HG03378 (cell line): ENCODE data around the gene PRSS27.
"Not testable (repeated sequence)": the region's sequence is repeated elsewhere in the genome, so short reads cannot be mapped to it uniquely, and the experiment has no call there.

Experiments used
- ATAC-seq: cut with Tn5 transposase; IDR thresholded peaks from one replicate; pipeline ENCODE4 v1.9.1; 2021; ENCODE audit warnings: mild to moderate bottlenecking, moderate library complexity; ENCODE audit not compliant: unreplicated experiment

The PRSS27 gene

DNA sequence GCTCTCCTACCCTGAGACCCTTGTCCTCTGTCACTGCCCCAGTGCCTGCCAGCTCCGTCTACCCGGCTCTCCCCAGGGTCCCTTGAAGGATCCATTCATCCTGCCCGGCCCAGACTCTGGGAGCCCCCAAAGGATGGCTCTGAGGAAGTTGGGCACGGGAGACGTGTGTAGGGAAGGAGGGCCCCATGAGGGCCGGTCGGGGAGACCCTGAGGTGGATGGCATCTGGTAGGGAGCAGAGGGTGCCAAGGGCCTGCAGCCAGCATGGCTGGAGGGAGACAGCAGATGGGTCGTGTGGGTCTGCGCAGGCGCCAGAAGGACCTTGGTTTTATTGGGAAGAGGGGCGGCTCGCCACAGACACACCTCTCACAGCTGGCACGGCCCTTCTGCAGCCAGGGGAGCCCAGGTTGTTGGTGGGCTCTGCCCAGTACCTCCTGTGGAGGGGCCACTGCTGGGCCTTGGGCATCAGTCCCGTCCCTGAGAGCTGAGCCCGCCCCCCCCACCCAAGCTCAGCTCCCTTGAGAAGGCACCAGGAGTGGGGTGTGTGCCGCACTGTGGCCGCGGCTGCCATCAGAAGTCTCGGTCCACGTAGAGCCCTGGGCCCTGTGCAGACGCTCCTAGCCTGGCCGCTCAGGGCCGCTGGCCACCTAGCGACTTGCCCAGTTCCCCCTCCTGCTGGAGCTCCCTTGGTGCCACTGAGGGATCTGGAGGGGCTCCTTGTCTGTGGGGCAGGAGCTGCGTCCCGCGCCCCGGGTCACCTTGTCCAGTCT, 21.7 kb downstream of the PRSS27 start:
- no peak for ATAC-seq

DNA sequence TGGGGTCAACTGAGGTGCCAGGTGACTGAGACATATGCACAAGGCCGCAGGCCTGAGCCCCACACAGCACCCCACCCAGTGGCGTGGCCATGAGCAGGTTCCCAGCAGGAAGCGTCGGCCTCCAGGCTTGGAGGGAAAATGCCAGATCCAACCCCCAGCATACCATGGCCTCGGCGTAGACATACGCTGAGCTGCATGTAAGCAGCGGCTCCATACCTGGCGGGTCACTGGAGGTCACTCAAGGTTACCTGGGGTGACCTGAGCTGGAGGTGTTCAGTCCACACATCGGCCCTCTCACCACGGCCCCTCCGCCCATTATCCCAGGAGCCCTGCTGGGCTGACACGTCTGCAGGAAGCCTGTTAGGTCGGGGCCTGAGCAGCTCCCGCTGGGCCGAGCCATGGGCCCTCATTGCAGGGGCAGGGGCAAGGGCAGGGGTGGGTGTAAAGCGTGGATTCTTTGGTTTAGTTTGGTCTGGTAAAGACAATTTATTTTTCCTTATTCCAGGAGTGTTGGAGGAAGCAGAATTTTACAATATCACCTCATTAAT, 22.5 kb downstream of the PRSS27 start:
- no peak for ATAC-seq

DNA sequence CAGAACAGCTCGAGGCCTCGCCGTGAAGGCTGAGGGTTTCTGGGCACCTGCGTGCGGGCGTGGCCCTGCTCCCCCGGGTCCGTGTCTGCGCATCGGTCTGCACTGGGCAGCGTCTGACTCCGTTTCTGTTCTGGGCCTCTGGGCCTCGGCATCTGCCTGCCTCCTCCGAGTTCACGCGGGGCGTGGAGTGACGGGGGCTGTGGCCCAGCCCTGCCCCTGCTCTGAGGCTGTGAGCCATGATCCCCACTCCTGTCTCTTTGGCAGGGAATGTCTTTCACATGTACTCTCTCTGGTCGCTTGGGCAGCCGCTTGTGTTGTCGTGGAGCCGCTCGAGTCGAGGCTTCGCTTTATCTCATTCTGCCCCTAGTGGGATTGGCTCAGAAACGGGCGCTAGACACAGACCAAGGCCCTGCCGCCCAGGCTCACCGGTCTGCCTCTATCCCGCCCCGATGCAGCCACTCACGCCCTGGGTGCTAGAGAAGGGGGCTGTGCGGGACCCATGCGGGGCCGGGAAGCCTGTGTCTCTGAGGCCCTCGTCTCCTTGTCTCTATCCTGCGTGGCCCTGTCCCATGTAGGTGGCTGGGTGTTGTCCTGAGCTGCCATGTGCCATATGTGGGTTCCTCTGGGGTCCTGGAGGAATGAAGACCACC, 23.3 kb downstream of the PRSS27 start:
- not testable (repeated sequence) for ATAC-seq

DNA sequence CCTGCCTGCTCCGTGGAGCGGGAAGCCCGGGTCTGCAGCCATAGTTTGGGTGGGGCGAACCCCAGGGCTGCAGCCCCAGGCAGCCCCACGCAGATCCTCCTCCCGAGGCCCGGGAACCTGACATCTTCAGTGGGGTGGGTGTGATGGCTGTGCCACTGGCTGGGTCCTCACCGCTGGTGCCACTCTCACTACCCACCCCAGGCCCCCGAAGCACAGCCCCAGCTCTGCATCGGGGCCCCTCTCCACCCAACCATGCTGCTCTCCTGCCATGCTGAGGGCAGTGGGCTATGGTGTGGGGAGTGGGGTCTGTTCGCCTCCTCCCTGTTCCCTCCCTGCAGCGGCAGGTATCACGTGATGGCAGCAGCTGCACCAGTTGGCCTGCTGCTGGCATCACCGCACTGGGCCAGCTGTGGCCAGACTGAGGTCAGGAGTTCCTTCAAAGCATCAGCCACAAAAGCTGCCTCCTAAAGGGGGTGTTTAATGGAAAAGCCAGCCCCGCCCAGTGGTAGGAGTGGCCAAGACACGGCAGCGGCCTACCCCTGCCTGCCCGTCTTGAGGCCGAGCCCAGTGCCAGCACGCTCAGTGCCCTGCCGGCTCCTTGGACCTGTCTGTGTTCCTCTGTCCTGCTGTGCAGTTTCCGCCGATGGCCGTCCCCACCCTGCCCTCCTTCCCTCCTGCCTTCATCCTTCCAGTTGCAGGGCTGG, 26.9 kb downstream of the PRSS27 start:
- no peak for ATAC-seq

DNA sequence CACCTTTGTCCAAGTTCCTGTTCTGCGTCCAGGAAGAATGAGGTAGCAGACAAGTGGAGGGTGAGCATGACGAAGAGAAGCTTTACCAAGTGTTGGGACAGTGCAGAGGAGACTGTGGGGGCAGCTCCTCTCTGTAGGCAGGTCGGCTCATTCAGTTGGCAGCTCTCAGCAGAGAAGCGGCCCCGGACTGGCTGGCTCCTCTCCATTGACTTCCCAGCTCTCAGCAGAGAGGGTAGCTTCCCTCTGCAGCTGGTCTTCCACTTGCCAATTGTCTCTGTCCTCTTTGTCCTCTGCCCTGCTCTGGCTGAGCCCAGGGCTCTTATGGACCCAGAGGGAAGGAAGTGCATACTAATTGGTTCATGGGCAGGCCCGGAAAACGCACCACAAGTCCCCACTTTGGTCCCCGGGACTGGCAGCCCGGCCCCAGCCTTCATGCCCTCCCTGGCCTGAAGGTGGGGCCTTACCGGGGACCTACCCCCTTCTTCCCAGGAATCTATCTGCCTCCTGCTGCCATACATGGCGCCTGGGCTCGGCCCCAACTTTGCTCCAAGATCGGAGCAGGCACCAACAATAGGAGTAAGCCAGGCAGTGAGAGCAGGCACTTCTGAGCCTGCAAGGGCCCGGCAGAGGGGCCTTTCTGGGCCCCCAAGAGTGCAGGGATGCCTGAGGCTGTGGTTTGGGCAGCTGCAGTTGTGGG, 27.6 kb downstream of the PRSS27 start:
- ATAC-seq, result no peak

DNA sequence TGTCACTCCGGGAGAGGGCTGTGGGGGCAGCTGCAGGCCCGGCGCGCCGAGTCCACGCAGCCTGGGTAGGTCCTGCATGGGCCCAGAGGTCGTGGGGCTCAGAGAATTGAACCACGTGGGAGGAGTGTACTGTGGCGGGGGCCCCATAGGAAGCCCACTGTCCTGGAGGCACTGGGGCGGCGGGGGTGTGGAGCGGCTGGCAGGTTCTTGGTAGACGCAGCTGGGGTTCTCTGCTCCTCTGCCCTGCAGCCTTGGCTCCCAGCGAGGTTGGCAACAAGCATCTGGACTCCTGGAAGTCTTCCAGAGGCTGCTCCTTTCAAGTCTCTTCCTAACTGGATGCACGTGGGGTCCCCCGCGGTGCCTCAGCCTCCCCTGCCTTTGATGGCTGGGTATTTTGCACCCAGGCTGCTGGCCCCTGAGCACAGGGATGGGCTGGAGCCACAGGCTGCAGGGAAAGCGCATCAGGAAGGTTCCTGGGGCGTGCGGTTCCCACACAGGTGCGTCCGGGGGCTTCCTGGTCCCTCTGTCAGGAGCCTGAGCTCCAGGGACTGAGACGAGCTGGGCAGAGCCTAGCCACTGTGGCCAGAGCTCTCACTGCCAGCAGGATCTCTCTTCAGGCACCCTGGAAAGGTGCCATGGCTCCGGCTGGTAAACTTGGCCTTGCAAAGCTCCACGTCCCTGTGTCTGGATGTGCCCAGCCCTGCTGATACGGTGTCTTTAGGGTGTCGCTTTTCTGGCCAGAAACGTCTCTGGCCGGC, 28.4 kb downstream of the PRSS27 start:
- ATAC-seq, result no peak

DNA sequence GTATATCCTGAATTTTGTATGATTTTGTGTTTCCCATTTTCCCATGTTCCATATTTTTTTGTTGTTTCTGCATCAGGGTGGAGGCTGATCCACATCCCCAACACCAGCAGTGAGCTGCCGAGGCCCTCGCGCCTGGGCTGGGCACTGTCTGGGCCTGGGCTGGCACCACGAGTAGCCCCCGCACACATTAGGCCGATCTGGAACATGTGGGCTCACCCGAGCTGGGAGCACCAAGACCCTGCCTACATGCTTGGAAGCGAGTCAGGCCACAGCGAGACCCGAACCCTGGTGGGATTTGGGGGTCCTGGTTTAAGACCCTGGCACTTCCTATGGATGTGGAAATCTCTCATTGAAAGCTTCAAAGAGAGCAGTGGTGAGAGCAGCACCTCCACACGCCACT, 29.2 kb downstream of the PRSS27 start:
- no peak for ATAC-seq

DNA sequence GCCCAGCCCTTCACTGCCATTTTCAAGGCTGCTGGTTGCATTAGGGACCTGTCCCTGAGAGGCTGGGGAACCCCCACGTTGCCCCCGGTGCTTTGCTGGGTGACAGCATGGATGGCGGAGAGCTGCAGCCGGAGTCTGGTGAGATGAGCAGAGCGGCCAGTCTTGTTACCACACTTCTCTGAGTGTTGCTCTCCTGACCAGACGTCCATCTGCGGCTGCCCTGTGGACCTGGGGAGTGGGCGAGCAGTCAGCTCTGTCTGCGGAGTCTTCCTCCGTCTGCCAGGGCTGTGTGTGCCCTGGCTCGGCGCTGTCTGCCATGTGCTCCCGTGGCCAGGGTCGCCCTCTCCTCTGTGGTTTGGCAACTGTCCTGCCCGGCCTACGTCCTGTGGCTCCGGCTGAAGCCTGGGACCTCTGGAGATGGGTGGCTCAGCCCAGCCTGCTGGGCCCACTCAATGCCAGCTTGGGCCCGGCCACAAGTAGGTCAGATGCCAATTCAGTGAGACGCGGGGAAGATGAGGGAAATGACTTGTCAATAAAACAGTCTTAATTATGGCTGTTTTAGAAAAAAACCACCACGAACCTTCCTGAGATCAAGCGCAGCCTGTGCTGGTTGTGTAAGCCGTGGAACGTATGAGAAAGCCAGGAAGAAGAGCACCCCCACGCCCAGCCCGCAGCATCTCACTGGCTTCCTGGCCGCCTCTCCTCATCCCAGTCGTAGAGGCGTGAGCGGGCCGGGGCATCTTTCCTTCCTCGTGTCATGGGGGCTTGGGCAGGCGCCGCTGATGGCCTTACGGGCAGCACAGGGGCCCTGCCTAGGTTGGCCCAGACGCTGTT, 29.8 kb downstream of the PRSS27 start:
- ATAC-seq, result no peak

DNA sequence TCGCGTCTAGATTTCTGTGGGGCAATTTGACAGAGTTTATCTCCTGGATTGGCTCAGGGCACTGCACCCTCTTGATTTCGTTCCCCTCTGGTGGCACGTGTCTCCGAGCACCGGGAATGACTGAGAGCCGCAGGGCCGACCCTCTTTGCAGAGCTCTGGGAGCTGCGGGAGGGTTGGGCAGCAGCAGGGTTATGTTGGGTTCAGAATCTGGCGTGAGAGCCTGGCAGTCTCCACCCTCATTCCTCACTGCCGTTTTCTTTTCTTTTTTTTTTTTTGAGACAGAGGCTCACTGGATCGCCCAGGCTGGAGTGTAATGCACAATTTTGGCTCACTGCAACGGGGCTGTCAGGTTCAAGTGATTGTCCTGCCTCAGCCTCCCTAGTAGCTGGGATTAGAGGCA, 30.6 kb downstream of the PRSS27 start:
- not testable (repeated sequence) for ATAC-seq

DNA sequence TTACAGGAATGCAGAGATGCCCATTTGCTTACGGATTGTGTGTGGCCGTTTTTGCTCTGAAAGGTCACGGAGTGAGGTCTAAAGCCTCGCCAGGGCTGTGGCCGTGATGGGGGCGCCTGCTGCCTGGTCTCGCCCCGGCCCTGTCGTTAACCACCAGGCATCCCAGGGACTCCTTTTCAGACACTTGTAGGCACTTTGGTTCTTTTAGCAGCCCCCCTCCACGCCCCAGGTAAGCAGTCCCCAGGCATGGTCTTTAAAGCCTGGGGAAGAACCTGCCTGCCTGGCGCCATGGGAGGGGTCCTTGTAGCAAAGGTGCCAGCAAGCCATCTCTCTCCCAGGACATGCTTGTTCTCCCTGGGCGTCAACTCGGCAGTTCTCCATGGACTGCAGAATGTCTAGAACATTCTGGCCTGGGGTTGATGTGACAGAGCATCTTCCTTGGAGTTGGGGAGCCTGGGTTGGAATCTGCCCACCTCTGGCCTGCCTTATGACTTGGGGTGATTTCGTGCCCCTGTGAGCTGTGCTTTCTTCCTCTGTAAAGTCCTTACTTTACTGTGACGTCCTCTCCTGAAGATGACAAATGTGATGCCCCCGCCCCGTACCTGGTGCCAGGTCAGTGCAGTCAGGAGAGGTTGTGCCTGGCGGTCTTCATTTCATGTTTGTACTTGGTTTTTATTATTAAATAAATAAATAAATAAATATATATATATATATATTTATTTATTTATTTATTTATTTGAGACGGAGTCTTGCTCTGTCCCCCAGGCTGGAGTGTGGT, 32.3 kb downstream of the PRSS27 start:
- ATAC-seq, result no peak

DNA sequence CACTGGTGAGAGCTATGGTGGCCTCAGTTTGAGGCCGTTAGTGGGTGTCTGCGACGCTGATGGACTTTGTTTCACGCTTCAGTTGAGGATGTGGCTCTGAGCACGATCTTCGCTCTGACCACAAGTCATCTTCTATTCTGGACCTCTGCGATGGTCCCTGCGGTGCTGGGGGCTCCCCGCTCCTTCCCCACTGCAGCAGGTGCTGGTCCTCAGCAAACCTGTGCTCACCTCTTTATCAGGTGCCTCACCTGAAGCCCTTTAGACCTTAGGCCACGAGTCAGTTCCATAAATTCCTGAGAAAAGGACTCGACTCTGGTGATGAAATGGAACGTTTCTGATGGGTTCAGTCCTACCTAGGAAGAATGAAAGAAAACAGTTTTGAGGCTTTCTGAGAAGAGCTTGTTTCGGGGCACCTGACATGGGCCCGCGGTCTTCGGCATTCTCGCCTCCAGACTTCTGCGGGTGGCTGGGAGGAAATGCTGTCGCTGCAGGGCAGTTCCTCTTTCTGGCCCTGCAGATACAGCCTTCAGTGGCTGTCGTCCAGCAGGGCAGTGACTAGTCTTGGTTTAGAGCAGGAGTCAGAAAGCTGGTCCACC, 33.0 kb downstream of the PRSS27 start:
- peak; percentile 36 for ATAC-seq

DNA sequence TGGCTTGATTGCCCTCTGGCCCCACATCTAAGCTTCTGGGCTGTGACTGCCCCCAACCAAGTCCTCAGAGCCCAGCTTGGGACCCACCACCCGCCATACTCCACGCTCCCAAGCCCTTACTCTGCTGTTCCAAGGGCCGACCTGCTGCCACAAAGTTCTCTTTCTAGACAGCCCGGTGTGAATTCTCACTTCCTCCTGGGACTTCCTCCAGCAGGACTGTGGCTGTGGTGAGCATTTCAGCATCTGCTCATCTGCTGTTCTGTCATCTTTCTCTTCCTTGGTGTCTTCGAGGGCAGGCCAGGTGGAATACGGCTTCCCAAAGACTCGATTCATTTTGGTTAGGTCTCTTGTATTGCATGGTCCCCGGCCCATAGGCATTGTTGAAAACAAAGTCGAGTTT, 33.9 kb downstream of the PRSS27 start:
- ATAC-seq, result not testable (repeated sequence)

DNA sequence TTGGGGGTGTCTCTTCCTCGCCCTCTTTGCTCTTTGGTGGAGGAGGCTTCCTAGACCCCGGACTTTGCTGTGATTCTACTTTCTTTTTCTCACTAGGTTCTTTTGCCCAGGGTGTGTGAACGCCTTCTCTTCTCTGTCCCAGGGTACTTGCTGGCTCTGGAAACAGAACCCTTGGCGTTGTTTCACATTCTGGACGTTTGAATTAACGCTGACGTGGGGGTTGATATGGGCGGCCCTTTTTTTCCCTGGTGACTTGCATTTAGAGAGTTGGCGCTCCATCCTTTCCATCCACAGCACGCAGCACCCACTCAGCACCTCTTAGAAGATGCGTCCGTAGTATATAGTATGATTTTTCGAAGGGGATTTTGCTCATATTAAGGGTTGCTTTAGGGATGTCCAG, 37.0 kb downstream of the PRSS27 start:
- not testable (repeated sequence) for ATAC-seq

DNA sequence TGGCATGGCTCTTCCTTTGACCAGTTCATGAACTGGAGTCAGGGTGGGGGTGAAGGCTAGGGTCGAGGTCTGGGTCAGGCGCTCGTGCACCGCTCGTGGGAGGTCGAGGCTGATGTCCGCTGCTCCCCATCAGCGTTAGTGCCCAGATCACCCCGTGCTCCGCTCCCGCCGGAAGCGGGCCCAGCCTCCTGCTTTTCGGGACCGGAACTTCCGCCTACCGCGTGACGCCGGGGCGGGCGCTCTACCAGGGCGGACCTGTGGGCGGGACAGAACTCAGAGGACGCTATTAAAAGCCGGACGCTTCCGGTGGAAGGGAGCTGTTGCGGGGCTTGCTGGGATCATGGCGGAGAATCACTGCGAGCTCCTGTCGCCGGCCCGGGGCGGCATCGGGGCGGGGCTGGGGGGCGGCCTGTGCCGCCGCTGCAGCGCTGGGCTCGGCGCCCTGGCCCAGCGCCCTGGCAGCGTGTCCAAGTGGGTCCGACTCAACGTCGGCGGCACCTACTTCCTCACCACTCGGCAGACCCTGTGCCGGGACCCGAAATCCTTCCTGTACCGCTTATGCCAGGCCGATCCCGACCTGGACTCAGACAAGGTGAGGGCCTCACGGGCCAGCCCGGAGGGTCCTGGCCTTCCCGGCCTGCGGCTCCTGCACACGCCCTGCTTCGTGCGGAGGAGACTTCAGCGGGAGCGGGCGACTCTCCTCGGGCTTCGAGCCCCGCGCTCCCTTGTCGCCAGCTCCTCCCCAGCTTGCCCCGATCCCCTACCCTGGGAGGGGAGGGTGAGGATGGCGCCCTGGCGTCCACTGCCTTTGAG, 37.6 kb downstream of the PRSS27 start, which contains the start of gene KCTD5:
KCTD5 (plus strand) TSS at position 315 of the 813 bp plus-strand sequence; CDS start at position 341, 26 bp downstream.
- peak; percentile 39 for ATAC-seq

DNA sequence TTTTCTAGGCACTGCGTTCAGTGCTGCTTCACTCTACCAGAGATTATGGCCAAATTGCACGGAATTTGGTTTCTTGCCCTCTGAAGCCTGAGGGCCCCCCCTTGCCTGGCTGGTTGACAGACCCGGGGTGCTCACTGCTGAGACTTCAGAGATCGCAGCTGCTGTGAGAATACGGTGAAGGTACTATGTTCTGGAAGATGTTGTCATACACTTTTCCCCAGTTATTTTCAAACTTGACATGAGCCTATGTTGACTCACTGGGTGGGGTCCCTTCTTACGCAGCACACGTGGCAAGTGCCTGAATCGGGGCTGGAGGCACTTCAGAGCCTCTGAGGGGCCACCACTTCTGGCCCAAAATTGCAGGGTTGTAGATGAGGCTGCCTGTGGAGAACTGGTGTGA, 39.7 kb downstream of the PRSS27 start:
- not testable (repeated sequence) for ATAC-seq

DNA sequence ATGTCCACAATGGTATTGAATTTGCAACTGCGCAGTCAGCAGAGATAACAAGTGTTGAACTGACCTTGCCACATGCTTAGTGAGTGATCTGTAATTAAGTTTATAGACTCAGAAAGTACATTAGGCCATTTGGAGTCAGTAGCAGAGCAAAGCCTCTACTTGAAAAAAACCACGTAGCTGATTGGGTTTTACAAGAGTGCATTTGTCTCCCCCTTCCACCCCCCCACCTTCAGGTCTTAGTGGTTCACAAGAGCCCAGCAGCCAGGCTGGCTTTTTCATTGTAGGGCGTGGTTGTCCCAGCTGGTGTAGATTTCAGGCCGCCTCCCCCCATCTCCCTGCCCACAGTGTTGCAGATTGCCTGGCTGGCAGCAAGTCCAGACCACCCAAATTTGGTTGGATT, 40.1 kb downstream of the PRSS27 start:
- ATAC-seq, result not testable (repeated sequence)
